Stimulated activated CD4-positive, alpha-beta T cell treated with anti-CD3 and anti-CD28 coated beads, Interleukin-1b, Interleukin-23, amount 100 ng/mL, for 48 hours (primary cell): ENCODE results near the gene NPHP4.

Source experiments
- DNase-seq: peaks from one replicate; pipeline ENCODE4 v3.0.0-alpha.2; 2020

Gene NPHP4

GRCh38 chr1:5888606-5889211 is 103.5 kb downstream of the NPHP4 start:
- no peak for DNase-seq

GRCh38 chr1:5887971-5888361 is 104.3 kb downstream of the NPHP4 start:
- no peak for DNase-seq

DNA sequence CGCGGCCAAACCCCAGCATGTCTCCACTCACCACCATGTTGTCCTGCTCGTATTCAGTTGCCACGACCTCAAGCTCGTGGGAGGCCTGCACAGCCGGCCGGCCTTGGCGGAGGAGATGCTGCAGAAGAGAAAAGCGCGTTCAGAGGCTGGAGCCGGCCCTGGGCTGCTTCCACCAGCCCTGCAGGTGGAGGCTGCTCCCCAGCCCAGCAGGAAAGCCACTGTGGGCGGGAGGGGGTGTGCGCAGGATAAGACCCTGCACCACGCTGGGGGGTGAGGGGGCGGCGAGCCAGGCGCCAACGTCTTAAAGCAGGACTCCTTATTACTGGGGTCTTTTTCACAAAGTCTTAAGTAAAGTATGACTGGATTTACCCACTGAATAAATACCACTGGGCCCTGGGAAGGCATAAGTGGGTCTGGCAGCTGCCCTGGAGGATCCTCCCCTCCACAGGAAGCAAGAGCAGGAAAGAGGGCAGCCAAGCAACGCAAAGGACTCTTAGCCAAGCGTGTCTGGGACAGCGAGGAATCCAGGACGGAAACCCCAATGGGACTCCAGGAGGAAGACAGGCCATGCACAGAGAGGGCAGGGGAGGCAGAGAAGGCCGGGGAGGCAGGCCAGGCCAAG is 104.8 kb downstream of the NPHP4 start:
- DNase-seq = no peak

- DNase-seq = no peak
Measured at GRCh38 chr1:5886541-5887348, 105.5 kb downstream of the NPHP4 start.

- DNase-seq = no peak
Measured at GRCh38 chr1:5886140-5886483, 106.1 kb downstream of the NPHP4 start.

DNA sequence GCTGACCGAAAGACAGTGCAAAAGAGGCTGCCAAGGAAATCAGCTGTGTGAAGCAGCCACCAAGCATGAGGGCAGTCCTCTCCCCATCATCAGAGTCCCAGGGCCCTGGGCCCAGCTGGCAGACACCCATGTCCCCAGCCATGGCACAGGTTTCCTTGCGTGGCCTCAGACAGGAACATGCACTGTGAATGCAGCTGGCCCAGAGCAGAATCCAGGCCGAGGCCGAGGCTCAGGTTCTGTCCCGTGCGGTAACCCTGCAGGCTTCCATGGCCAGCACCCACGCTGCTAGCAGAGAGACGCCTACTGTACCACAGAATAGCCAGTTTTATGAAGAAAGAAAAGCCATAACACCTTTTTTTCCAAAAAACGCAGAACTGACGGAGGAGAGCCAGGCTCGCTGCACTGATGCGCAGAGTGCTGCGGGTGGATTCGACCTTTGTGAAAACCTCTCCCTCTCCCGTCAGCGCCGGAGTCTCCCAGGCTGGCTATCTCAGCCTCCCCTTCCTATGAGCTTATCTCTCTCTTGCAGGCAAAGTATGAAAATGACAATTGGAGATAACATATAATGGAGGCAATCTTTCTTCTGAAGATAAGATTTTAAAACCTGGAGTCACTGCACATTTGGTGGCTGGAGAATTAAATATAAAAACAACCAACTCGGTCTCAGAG is 106.6 kb downstream of the NPHP4 start:
- no peak for DNase-seq

DNA sequence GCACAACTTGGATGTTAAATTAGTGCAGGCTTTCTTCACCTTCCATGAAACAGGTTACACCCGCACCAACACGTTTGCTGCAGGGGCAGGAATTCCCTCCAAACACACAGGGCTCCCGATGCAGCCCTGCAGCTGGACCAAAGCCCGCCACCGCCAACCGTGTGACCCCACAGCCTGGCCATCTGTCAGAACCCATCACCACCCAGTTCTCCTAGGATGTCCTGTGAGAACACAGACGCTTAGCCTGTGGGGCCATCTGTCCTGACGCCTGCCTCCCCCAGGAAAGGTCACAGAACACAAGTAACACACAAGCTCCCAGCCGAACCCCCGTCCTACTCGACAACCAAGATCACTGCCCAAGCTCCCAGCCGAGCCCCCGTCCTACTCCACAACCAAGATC is 108.1 kb downstream of the NPHP4 start:
- DNase-seq = no peak

DNA sequence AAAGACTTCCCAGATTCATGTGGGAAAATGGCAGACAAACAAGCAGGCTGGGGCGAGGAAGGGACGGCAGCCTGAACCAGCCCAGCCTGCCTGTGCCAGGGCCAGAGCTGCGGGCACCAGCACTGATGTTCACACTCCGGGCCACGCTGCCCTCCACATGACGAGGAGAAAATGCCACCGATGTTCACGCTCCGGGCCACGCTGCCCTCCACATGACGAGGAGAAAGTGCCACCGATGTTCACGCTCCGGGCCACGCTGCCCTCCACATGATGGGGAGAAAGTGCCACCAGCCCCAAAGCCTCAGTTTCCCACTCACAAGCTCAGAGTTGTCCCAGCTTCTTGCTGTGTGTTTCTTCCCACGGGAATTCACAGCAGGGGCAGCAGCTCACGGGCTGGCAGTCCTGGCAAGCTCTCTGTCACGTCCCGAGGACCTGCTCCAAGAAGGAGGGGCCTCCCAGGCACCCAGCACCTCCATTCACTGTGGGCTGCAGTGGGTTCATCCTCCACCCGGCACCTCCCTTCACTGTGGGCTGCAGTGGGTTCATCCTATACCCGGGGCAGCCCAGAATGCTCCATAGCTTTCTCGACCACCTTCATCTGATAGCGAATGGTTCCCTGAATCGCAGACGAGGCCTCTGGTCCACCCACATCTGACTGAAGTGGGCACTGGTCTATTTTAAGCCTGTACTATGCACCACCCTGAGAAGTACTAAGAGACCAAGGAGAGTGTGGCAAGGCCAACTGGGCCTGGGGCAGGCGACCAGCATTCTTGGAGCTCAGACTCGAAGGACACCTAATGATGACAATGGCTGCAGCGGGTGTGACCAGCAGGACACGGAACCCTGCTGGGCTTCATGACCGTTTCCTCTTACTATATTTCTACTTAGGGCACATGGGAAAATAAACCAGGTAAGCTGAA is 108.8 kb downstream of the NPHP4 start:
- DNase-seq = no peak

GRCh38 chr1:5882367-5883128 is 109.7 kb downstream of the NPHP4 start:
- no peak for DNase-seq

- no peak for DNase-seq
Measured at GRCh38 chr1:5881526-5882222, 110.6 kb downstream of the NPHP4 start.

GRCh38 chr1:5880630-5881405 is 111.4 kb downstream of the NPHP4 start:
- DNase-seq = no peak

DNA sequence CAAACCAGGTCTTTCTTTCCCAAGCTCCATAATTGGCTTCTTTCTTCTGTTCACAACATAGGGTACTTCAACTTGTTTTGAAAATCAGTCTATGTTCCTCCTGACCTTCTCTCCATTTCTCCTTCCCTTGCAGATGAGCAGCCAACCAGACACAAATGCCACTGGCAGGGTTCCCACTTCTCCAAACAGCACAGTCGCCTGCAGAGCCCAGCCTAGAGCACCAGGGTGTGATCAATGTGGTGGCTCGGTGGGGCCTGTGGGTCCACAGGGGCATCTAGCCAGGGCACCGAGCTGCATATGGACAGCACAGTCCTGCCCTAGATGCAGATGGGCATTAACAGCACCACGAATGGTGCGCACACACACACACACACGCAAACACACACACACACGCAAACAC is 112.8 kb downstream of the NPHP4 start:
- DNase-seq = no peak

DNA sequence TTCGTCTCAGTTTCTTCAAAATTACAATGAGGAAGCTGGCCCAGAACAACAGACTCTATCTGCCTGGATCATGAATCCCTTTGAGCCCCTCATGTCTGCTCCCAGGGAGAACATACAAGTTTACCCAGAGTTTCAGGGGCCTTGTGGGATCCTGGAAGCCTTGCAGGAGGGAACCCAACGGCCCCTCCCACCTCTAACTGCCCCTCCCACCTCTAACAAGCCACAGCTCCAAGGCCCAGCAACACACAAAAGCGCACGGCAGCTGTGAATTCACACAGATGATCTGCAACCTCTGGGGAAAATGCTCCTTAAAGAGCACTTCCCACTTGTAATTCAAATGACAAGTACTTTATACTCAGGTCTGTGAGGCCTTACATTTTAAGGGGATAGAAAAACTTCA is 113.3 kb downstream of the NPHP4 start:
- no peak for DNase-seq

- no peak for DNase-seq
Measured at GRCh38 chr1:5877683-5878530, 114.3 kb downstream of the NPHP4 start.

DNA sequence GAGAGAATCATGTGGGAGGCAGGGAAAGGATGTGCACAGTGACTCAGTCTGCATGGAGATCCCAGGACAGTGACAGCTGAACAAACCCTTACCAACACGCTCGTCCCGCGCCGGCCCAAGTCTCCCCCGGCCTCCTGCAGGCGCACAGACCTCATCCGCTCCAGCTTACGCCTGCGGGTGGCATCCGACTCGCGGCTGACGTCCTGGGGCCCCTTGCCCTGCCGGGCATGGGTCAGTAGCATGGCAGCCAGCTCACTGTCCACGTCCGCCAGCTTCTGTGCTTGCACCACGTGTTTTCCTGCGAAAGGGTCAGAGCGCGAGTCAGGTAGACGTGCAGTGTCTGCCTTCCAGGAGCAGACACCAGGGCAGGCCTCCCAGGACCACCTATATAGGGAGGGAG is 115.2 kb downstream of the NPHP4 start:
- no peak for DNase-seq

DNA sequence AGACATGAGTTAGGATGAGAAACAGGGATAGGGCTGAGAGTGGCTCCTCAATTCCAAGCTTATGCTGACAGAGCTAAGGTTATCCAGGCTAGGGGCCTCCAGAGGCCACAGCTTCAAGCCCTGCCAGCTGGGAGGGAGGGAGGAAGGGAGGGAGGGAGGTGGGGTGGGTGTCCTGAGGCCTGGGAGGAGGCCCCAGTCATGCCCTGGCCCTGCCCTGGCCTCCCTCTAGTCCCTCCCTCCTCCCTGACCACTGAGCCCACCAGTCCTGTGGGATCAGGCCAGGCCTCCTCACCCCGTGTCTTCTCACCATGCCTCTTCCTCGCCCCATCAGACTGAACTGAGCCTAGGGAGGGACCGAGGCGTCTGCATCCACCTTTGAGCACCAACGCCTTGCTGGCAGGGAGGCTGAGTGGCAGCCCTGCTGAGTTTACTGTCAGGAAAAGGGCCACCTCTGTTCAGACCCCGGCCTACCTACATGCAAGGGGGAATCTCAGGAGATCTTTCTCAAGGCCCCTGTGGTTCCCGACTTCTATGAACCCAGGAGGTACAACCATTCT is 116.1 kb downstream of the NPHP4 start:
- DNase-seq = no peak

GRCh38 chr1:5875345-5875910 is 116.8 kb downstream of the NPHP4 start:
- DNase-seq = no peak

- DNase-seq = no peak
Measured at GRCh38 chr1:5874416-5875110, 117.7 kb downstream of the NPHP4 start.
